PC-9 (cell line): ENCODE measurements around the gene ARV1.

Experiments used
- CTCF ChIP-seq: fragments of 200-600 bp; sonication (generic); conservative IDR thresholded peaks from 2 replicates; pipeline ENCODE4 v1.6.1; 2017; ENCODE audit warnings: mixed run types, antibody characterized with exemption, mild to moderate bottlenecking, moderate library complexity
- EZH2 ChIP-seq: fragments of 200-600 bp; sonication (generic); IDR thresholded peaks from 2 replicates; pipeline ENCODE4 v1.8.0; 2017; ENCODE audit warnings: antibody characterized with exemption, low read depth

GRCh38 chr1:230930986-230931385 lies 47.9 kb upstream of the ARV1 start:
- TF ChIP-seq EZH2 = no peak
- TF ChIP-seq CTCF = no peak
